HepG2 (cell line): ENCODE measurements around the gene TNIP1. TPM values are rescaled to one million over a fixed set of nuclear protein-coding genes. Genes with fewer than 3 reads are reported as not detected.

ENCODE experiments used
- BATF2 ChIP-seq: sonication (generic); formaldehyde crosslinking; IDR thresholded peaks from 2 replicates; pipeline ENCODE4 v1.8.0; 2022; ENCODE audit warnings: mild to moderate bottlenecking, missing genetic modification reagents, moderate library complexity
- BCL6 ChIP-seq: IDR thresholded peaks from 2 replicates; pipeline ENCODE4 v1.6.1; 2016; ENCODE audit warnings: missing genetic modification reagents, missing compliant biosample characterization
- CHCHD3 ChIP-seq: sonication (generic); formaldehyde crosslinking; IDR thresholded peaks from 2 replicates; pipeline ENCODE4 v1.8.0; 2022; ENCODE audit warnings: mild to moderate bottlenecking, missing genetic modification reagents, moderate library complexity
- EEA1 ChIP-seq: sonication (generic); formaldehyde crosslinking; IDR thresholded peaks from 2 replicates; pipeline ENCODE4 v1.5.1; 2020; ENCODE audit warnings: mild to moderate bottlenecking, missing genetic modification reagents, borderline replicate concordance
- GATA4 ChIP-seq: sonication (generic); IDR thresholded peaks from 2 replicates; pipeline ENCODE4 v1.6.1; 2016; ENCODE audit warnings: antibody characterized with exemption, low read depth, borderline replicate concordance
- HMGXB3 ChIP-seq: sonication (generic); formaldehyde crosslinking; IDR thresholded peaks from 2 replicates; pipeline ENCODE4 v1.4.0; 2020; ENCODE audit warnings: missing genetic modification reagents, borderline replicate concordance
- IRF2 ChIP-seq: IDR thresholded peaks from 2 replicates; pipeline ENCODE4 v1.6.1; 2018; ENCODE audit warnings: missing genetic modification reagents, missing compliant biosample characterization
- JUND ChIP-seq: sonication (generic); formaldehyde crosslinking; IDR thresholded peaks from 2 replicates; pipeline ENCODE4 v1.8.0; 2022; ENCODE audit warnings: mild to moderate bottlenecking, missing genetic modification reagents
- KMT2A ChIP-seq: sonication (generic); formaldehyde crosslinking; IDR thresholded peaks from 2 replicates; pipeline ENCODE4 v1.4.0; 2020; ENCODE audit warnings: missing genetic modification reagents
- MTA3 ChIP-seq: sonication (generic); formaldehyde crosslinking; IDR thresholded peaks from 2 replicates; pipeline ENCODE4 v1.4.0; 2020; ENCODE audit warnings: missing genetic modification reagents
- NFKB2 ChIP-seq: sonication (generic); formaldehyde crosslinking; IDR thresholded peaks from 2 replicates; pipeline ENCODE4 v1.4.0; 2020; ENCODE audit warnings: missing genetic modification reagents, borderline replicate concordance
- PCBP2 ChIP-seq: fragments of 200-400 bp; formaldehyde crosslinking; optimal IDR thresholded peaks from 2 replicates; pipeline ENCODE3; 2018; ENCODE audit warnings: low read length, low read depth; ENCODE audit not compliant: poor library complexity, severe bottlenecking
- RORA ChIP-seq: sonication (generic); formaldehyde crosslinking; IDR thresholded peaks from 2 replicates; pipeline ENCODE4 v1.5.0; 2020; ENCODE audit warnings: mild to moderate bottlenecking, missing genetic modification reagents, moderate library complexity
- ZNF225 ChIP-seq: sonication (generic); formaldehyde crosslinking; IDR thresholded peaks from 2 replicates; pipeline ENCODE4 v1.4.0; 2020; ENCODE audit warnings: mild to moderate bottlenecking, missing genetic modification reagents
- ZNF274 ChIP-seq: sonication (generic); formaldehyde crosslinking; IDR thresholded peaks from 2 replicates; pipeline ENCODE4 v1.5.1; 2020; ENCODE audit warnings: mild to moderate bottlenecking, missing genetic modification reagents
- ZNF280B ChIP-seq: sonication (generic); formaldehyde crosslinking; IDR thresholded peaks from 2 replicates; pipeline ENCODE4 v1.5.0; 2020; ENCODE audit warnings: missing genetic modification reagents, mild to moderate bottlenecking, borderline replicate concordance
- ZNF317 ChIP-seq: sonication (generic); formaldehyde crosslinking; IDR thresholded peaks from 2 replicates; pipeline ENCODE4 v1.5.0; 2020; ENCODE audit warnings: mild to moderate bottlenecking, missing genetic modification reagents
- ZNF775 ChIP-seq: sonication (generic); formaldehyde crosslinking; IDR thresholded peaks from 2 replicates; pipeline ENCODE4 v1.4.0; 2020; ENCODE audit warnings: missing genetic modification reagents, mild to moderate bottlenecking, moderate library complexity, borderline replicate concordance
- ZNF777 ChIP-seq: sonication (generic); formaldehyde crosslinking; IDR thresholded peaks from 2 replicates; pipeline ENCODE4 v1.4.0; 2020; ENCODE audit warnings: missing genetic modification reagents
- ZNF883 ChIP-seq: sonication (generic); formaldehyde crosslinking; IDR thresholded peaks from 2 replicates; pipeline ENCODE4 v1.5.1; 2020; ENCODE audit warnings: mild to moderate bottlenecking, missing genetic modification reagents; ENCODE audit errors: not compliant biosample characterization
- polyA plus RNA-seq, 8 experiments: library from polyadenylated mRNA; depleted of rRNA in 3 of 8; stranded (reverse) in 7 of 8; unstranded in 1 of 8; fragments of >200 nt; fragmentation: Illumina TruSeq in 4 of 8; extraction: Trizol in 4 of 8; gene quantifications; 2 replicates each; pipeline versions ENCODE4 v1.2.1 to v1.2.3, GENCODE V29; 2011 to 2016; ENCODE audit warnings: low read depth in 4 of 8, missing spikeins in 1 of 8, mixed read lengths in 1 of 8; ENCODE audit not compliant: insufficient read depth in 1 of 8
- total RNA-seq, 5 experiments: library from RNA; depleted of rRNA; stranded (reverse); fragments of >200 nt; fragmentation: Illumina TruSeq; extraction: Trizol; gene quantifications; 2 replicates each; pipeline ENCODE4 v1.2.3, GENCODE V29; 2016; ENCODE audit warnings: low read depth in 1 of 5
- TF ChIP-seq, protein P1 (sequence below): sonication (generic); formaldehyde crosslinking; conservative IDR thresholded peaks from 2 replicates; pipeline ENCODE4 v1.4.0; 2020; ENCODE audit warnings: missing genetic modification reagents
- TF ChIP-seq, protein P2 (sequence below): sonication (generic); formaldehyde crosslinking; IDR thresholded peaks from 2 replicates; pipeline ENCODE4 v1.4.0; 2020; ENCODE audit warnings: missing genetic modification reagents

Gene TNIP1
- total and polyA plus RNA-seq, 2 of the 13 experiments (the other 11 are each of a cell fraction or from before 2014, with no cell fraction given): 26.2 to 45.9 TPM

- TF ChIP-seq HMGXB3 (CRISPR knock-in tag) (no peak), KMT2A (CRISPR knock-in tag) (no peak), NFKB2 (peak; percentile 72; the same call in 1 of the 2 replicates), CHCHD3 (no peak), BATF2 (CRISPR knock-in tag) (no peak), IRF2 (CRISPR knock-in tag) (no peak; the same call in 1 of the 2 replicates), RORA (no peak), ZNF225 (CRISPR knock-in tag) (no peak), MTA3 (CRISPR knock-in tag) (no peak), PCBP2 (no peak), ZNF775 (CRISPR knock-in tag) (0 out of 2 replicates have a peak, but pooled peaks have one; percentile 29), ZNF317 (CRISPR knock-in tag) (no peak), ZNF777 (peak; percentile 83), BCL6 (no peak), ZNF280B (CRISPR knock-in tag) (peak; percentile 89; the same call in 1 of the 2 replicates), JUND (0 out of 2 replicates have a peak, but pooled peaks have one; percentile 22), EEA1 (CRISPR knock-in tag) (peak; percentile 86; the same call in 1 of the 2 replicates), ZNF883 (peak; percentile 69), GATA4 (peak; percentile 73), ZNF274 (no peak; the same call in 1 of the 2 replicates)
- TF ChIP-seq, protein P1, sequence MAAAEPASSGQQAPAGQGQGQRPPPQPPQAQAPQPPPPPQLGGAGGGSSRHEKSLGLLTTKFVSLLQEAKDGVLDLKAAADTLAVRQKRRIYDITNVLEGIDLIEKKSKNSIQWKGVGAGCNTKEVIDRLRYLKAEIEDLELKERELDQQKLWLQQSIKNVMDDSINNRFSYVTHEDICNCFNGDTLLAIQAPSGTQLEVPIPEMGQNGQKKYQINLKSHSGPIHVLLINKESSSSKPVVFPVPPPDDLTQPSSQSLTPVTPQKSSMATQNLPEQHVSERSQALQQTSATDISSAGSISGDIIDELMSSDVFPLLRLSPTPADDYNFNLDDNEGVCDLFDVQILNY (CRISPR knock-in tag): 0 out of 2 replicates have a peak, but pooled peaks have one; percentile 34
- TF ChIP-seq, protein P2, sequence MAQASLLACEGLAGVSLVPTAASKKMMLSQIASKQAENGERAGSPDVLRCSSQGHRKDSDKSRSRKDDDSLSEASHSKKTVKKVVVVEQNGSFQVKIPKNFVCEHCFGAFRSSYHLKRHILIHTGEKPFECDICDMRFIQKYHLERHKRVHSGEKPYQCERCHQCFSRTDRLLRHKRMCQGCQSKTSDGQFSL (CRISPR knock-in tag): no peak
Measured at GRCh38 chr5:151020304-151021110, 60.3 kb downstream of the TNIP1 start, which contains the start of gene GPX3 (continued).
